D341Med (cell line): ENCODE data around the gene TNFSF13B.

Experiments
- DNase-seq: peaks from one replicate; pipeline ENCODE4 v3.0.0; 2012; ENCODE audit warnings: low spot score

TNFSF13B gene

DNA sequence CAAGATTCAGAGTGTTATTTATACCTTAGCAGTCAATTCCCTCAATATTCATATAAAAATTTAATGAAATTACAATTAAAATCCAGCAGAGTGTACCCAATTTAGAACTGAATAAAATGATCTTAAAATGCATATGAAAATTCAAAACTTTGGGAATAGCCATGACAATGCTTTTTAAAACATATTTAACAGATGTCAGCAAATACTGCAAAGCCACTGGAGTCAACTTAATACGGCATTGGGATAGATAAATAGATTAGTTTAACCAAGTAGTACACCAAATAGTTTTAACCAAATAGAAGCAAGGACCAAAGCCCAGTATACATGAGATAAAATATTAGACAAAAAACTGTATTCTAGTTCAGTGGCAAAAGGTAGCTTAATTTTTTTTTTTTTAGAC, 79.8 kb downstream of the TNFSF13B start:
- DNase-seq, result no peak

DNA sequence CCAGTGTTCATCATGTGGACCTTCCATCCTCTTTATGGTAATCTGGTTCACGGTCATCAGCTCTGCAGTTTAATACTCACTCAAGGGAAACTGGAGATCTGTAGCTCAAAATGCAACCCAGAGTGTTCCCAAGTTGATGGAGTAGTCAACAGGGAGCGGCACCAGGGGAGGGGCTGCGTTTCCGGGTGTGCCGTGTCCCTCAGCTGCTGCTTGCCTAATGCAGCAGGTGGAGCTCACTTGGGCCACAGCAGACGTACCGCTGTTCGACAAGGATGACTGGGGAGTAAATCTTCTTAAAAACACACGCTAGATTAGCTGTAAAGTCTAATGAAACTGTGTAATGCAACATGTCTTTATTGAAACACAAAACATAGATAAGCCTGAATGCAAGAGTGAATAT, 81.1 kb downstream of the TNFSF13B start:
- DNase-seq, result no peak

DNA sequence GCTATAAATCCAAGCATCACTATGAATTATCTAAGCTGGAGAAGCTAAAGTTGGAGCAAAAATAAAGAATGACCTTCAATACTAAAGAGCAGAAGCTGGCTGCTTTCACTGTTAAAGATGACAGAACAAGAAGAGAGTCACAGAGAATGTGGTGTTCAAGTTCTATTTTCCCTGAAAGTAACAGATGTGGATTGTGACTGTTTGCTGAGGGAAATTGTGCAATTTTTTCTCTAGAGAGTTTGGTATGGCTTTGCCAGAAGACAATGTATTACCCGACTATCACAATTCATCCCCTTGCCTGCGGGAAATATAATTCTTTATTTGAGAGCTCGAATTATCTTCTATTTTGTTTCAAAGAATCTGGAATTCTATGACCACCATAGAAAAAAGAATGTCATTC, 83.1 kb downstream of the TNFSF13B start:
- no peak for DNase-seq

DNA sequence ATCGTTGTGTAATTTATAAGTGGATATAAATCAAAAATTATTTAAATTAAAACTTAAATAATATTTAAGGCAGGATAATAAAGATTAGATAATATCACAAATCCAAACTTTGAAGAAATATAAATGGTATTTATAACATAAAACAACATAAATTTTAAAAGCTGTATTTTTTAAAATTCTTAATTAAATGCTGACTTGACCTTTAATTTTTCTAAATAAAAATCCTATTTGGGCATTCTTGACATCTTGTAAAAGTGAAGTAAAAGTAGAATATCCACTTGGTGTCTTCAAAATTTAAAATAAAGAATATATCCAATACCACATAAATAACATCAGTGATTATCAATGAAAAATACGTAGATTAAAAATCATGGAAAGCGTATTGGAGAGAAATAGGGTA, 87.7 kb downstream of the TNFSF13B start:
- DNase-seq, result no peak
